ENCODE measurements around the gene LIN28A.

Gene LIN28A

GRCh38 chr1:26459148-26459547 lies 48.5 kb downstream of the LIN28A start:
- no peak for TF ChIP-seq FOXM1 (IDR thresholded peaks at IDR 0.05; ENCODE audit: borderline replicate concordance, low read depth)
- no peak for TF ChIP-seq EGR1 (IDR thresholded peaks at IDR 0.05)
- TF ChIP-seq REST (IDR thresholded peaks at IDR 0.05; ENCODE audit: low read depth): no peak
- no peak for TF ChIP-seq MAX (IDR thresholded peaks at IDR 0.05)
- TF ChIP-seq TAF1 (IDR thresholded peaks at IDR 0.05; ENCODE audit: low read depth): no peak
- TF ChIP-seq USF1 (IDR thresholded peaks at IDR 0.05): no peak
- no peak for TF ChIP-seq EP300 (IDR thresholded peaks at IDR 0.05; ENCODE audit: borderline replicate concordance)
- TF ChIP-seq NFIC (IDR thresholded peaks at IDR 0.05): no peak
- no peak for TF ChIP-seq TCF12 (IDR thresholded peaks at IDR 0.05; ENCODE audit: low read depth)
- TF ChIP-seq TEAD4 (IDR thresholded peaks at IDR 0.05): no peak
- no peak for TF ChIP-seq YY1 (IDR thresholded peaks at IDR 0.05; ENCODE audit: low read depth)

- no peak for TF ChIP-seq CEBPB (IDR thresholded peaks at IDR 0.05)
- no peak for TF ChIP-seq YY1 (IDR thresholded peaks at IDR 0.05; ENCODE audit: low read depth)
- TF ChIP-seq EGR1 (IDR thresholded peaks at IDR 0.05): no peak
- TF ChIP-seq REST (IDR thresholded peaks at IDR 0.05; ENCODE audit: low read depth): no peak
- no peak for TF ChIP-seq CREB1 (IDR thresholded peaks at IDR 0.05; ENCODE audit: low read depth)
- TF ChIP-seq USF1 (IDR thresholded peaks at IDR 0.05): no peak
- TF ChIP-seq TAF1 (IDR thresholded peaks at IDR 0.05; ENCODE audit: low read depth): no peak
- TF ChIP-seq RAD21 (IDR thresholded peaks at IDR 0.05; ENCODE audit: low read depth): no peak
Observed at GRCh38 chr1:26459573-26460031, 49.0 kb downstream of the LIN28A start.

- no peak for TF ChIP-seq RAD21 (IDR thresholded peaks at IDR 0.05; ENCODE audit: low read depth)
- no peak for TF ChIP-seq MAX (IDR thresholded peaks at IDR 0.05)
- TF ChIP-seq NFIC (IDR thresholded peaks at IDR 0.05): no peak
- no peak for TF ChIP-seq ZBTB7A (IDR thresholded peaks at IDR 0.05; ENCODE audit: low read depth)
- no peak for TF ChIP-seq CREB1 (IDR thresholded peaks at IDR 0.05; ENCODE audit: low read depth)
- no peak for TF ChIP-seq REST (IDR thresholded peaks at IDR 0.05; ENCODE audit: low read depth)
- TF ChIP-seq TAF1 (IDR thresholded peaks at IDR 0.05; ENCODE audit: low read depth): no peak
- TF ChIP-seq EGR1 (IDR thresholded peaks at IDR 0.05): no peak
- TF ChIP-seq FOXM1 (IDR thresholded peaks at IDR 0.05; ENCODE audit: borderline replicate concordance, low read depth): no peak
- no peak for TF ChIP-seq CEBPB (IDR thresholded peaks at IDR 0.05)
- no peak for TF ChIP-seq EP300 (IDR thresholded peaks at IDR 0.05; ENCODE audit: borderline replicate concordance)
- no peak for TF ChIP-seq TCF12 (IDR thresholded peaks at IDR 0.05; ENCODE audit: low read depth)
Observed at GRCh38 chr1:26468911-26469310, 58.3 kb downstream of the LIN28A start.

GRCh38 chr1:26469558-26469957 lies 58.9 kb downstream of the LIN28A start:
- TF ChIP-seq TEAD4 (IDR thresholded peaks at IDR 0.05) (no peak), TCF12 (IDR thresholded peaks at IDR 0.05; ENCODE audit: low read depth) (no peak), NFIC (IDR thresholded peaks at IDR 0.05) (no peak), CEBPB (IDR thresholded peaks at IDR 0.05) (no peak), RAD21 (IDR thresholded peaks at IDR 0.05; ENCODE audit: low read depth) (no peak), REST (IDR thresholded peaks at IDR 0.05; ENCODE audit: low read depth) (no peak), EGR1 (IDR thresholded peaks at IDR 0.05) (no peak), EP300 (IDR thresholded peaks at IDR 0.05; ENCODE audit: borderline replicate concordance) (no peak)
